ENCODE results near the gene INPP4B.

INPP4B gene

DNA sequence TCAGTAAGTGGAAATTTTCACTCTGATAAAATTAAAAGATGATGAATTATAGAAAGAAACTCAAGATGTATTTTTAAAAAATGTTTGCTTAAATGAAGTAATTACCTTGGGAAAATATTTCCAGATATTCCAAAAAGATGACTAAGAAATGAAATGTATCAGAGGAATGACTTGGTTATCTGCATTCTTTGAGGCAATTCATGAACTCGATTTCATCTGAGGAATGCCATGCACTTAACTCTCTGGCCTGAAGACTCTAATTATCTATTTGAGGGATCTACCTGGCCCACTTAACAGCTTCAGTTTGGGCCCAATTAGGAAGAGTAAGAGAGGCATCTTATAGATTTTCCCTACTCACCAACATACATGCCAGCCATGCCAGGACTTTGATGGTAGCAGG is 182.3 kb downstream of the INPP4B start:
- no CpG with 5 or more reads among the region's 1 CpG for WGBS, 2 donors (ENCODE audit: extremely low coverage in 2 of 2, insufficient read length in 2 of 2, insufficient replicate concordance in 1 of 2)
- H3K27ac ChIP-seq (replicated peaks; ENCODE audit: low read length), result no peak overlapping the region
- H4K8ac ChIP-seq (ENCODE audit: low read depth, low read length), result no peak overlapping the region
- H3K23ac ChIP-seq (ENCODE audit: low read depth, low read length, poor library complexity), result no peak overlapping the region
- H2BK120ac ChIP-seq (ENCODE audit: low read depth, low read length), result no peak overlapping the region
- no peak overlapping the region for H2BK15ac ChIP-seq (ENCODE audit: low read length)
- no peak overlapping the region for H3K9ac ChIP-seq (ENCODE audit: low read depth, low read length, poor library complexity)
- no peaks in the 10 kb centered on the region for H3K27me3 ChIP-seq (ENCODE audit: control insufficient read depth in 3 of 3, insufficient read depth in 3 of 3, low read depth in 1 of 3, low read length in 3 of 3)
- no peak overlapping the region for H3K4me2 ChIP-seq (ENCODE audit: insufficient read depth, low read length, poor library complexity, severe bottlenecking)
- no peak overlapping the region for H4K91ac ChIP-seq (ENCODE audit: low read depth, low read length, poor library complexity)
- no peak overlapping the region for H3K4me3 ChIP-seq (ENCODE audit: low read length in 2 of 2)
- H2BK5ac ChIP-seq (ENCODE audit: low read length), result no peak overlapping the region
- H3K9me3 ChIP-seq (replicated peaks in 1 of 2; ENCODE audit: control insufficient read depth in 2 of 2, insufficient read depth in 1 of 2, low read depth in 1 of 2, low read length in 2 of 2), result no peaks in the 10 kb centered on the region
- H3K36me3 ChIP-seq (replicated peaks in 1 of 2; ENCODE audit: control insufficient read depth in 2 of 2, insufficient read depth in 2 of 2, low read length in 2 of 2), result no peaks in the 10 kb centered on the region
- H3K79me1 ChIP-seq (ENCODE audit: low read depth, low read length), result no peaks in the 10 kb centered on the region
- H2AK5ac ChIP-seq (ENCODE audit: low read depth, low read length), result no peak overlapping the region
- H3K18ac ChIP-seq (ENCODE audit: low read length), result no peak overlapping the region
- no peak overlapping the region for H3K4ac ChIP-seq (ENCODE audit: low read length)
- no peak overlapping the region for H2AFZ ChIP-seq (ENCODE audit: low read length)
- no peak overlapping the region for H2BK12ac ChIP-seq (ENCODE audit: low read length)
- DNase-seq (ENCODE audit: low spot score), result no peak
- no peaks in the 10 kb centered on the region for H3K4me1 ChIP-seq (ENCODE audit: control insufficient read depth in 2 of 2, insufficient read depth in 1 of 2, low read depth in 1 of 2, low read length in 2 of 2)
- H3K14ac ChIP-seq (ENCODE audit: low read length), result no peak overlapping the region

DNA sequence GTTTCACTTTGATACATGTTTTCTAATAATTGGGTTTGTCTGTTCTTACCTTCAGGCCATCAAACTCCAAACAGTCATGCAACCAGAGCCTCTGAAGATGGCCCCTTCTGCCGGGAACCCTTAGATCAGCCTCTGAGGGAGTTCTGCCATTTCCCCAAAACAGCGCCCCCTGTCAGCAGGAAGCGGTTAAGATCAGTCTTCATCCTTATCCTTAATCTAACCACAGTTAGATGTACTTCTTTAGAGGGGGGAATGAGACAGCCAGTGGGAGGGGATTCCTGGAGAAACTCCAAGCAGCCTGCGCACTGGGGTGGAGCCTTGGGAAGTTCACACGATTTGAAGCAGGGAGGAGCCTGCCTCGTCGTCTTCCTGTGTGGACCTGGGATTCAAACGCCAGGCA is 185.4 kb downstream of the INPP4B start:
- no CpG with 5 or more reads among the region's 8 CpGs for WGBS, 2 donors (ENCODE audit: extremely low coverage in 2 of 2, insufficient read length in 2 of 2, insufficient replicate concordance in 1 of 2)
- no peak overlapping the region for H4K91ac ChIP-seq (ENCODE audit: low read depth, low read length, poor library complexity)
- peaks cover 9 to 24% of the 10 kb centered on the region in 2 donors for H3K9me3 ChIP-seq (replicated peaks in 1 of 2; ENCODE audit: control insufficient read depth in 2 of 2, insufficient read depth in 1 of 2, low read depth in 1 of 2, low read length in 2 of 2)
- H3K36me3 ChIP-seq (replicated peaks in 1 of 2; ENCODE audit: control insufficient read depth in 2 of 2, insufficient read depth in 2 of 2, low read length in 2 of 2), result no peaks in the 10 kb centered on the region
- no peak overlapping the region for H2BK5ac ChIP-seq (ENCODE audit: low read length)
- H3K9ac ChIP-seq (ENCODE audit: low read depth, low read length, poor library complexity), result no peak overlapping the region
- no peak overlapping the region for H3K4ac ChIP-seq (ENCODE audit: low read length)
- no peak overlapping the region for H3K18ac ChIP-seq (ENCODE audit: low read length)
- H3K27ac ChIP-seq (replicated peaks; ENCODE audit: low read length), result no peak overlapping the region
- H3K4me2 ChIP-seq (ENCODE audit: insufficient read depth, low read length, poor library complexity, severe bottlenecking), result no peak overlapping the region
- H2BK120ac ChIP-seq (ENCODE audit: low read depth, low read length), result no peak overlapping the region
- no peak overlapping the region for H4K8ac ChIP-seq (ENCODE audit: low read depth, low read length)
- H3K14ac ChIP-seq (ENCODE audit: low read length), result no peak overlapping the region
- H3K23ac ChIP-seq (ENCODE audit: low read depth, low read length, poor library complexity), result no peak overlapping the region
- no peaks in the 10 kb centered on the region for H3K4me1 ChIP-seq (ENCODE audit: control insufficient read depth in 2 of 2, insufficient read depth in 1 of 2, low read depth in 1 of 2, low read length in 2 of 2)
- H3K79me1 ChIP-seq (ENCODE audit: low read depth, low read length), result no peaks in the 10 kb centered on the region
- no peak overlapping the region for H2AFZ ChIP-seq (ENCODE audit: low read length)
- no peak overlapping the region for H2BK15ac ChIP-seq (ENCODE audit: low read length)
- no peak overlapping the region for H3K4me3 ChIP-seq (ENCODE audit: low read length in 2 of 2)
- no peak for DNase-seq (ENCODE audit: low spot score)
- H3K27me3 ChIP-seq (ENCODE audit: control insufficient read depth in 3 of 3, insufficient read depth in 3 of 3, low read depth in 1 of 3, low read length in 3 of 3), result no peaks in the 10 kb centered on the region
- no peak overlapping the region for H2AK5ac ChIP-seq (ENCODE audit: low read depth, low read length)
- no peak overlapping the region for H2BK12ac ChIP-seq (ENCODE audit: low read length)

DNA sequence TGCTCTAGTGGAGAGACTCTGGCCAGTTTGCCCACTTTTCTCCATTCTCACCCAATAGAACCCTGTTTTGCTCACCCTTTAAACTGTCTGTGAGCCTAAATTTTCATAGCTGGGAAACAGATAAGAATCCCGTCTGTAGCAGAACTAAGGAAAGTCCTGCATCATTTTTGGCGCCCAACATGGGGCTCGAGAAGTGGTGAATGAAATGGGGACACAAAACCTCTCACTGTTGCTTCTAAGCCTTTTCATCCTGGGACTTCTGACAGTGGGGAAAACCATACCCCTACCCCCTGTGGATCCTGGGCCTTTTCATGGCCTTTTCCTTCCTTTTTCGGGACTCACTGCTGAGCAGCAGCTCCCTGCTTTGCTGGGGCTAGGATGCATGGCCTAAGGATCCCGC is 189.9 kb downstream of the INPP4B start:
- DNase-seq (ENCODE audit: low spot score), result peak; percentile 24
- no peaks in the 10 kb centered on the region for H3K79me1 ChIP-seq (ENCODE audit: low read depth, low read length)

DNA sequence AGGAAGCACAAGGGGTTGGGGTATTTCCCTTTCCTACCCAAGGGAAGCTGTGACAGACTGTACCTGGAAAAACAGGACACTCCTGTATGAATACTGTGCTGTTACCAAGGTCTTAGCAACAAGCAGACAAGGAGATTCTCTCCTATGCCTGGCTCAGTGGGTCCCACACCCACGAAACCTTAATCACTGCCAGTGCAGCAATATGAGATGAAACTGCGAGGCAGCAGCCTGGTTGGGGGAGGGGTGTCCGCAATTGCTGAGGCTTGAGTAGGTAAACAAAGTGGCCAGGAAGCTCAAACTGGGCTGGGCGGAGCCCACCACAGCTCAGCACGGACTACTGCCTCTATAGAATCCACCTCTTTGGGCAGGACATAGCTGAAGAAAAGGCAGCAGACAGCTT is 197.7 kb downstream of the INPP4B start:
- no peak overlapping the region for H2BK15ac ChIP-seq (ENCODE audit: low read length)
- no peak overlapping the region for H3K4me2 ChIP-seq (ENCODE audit: insufficient read depth, low read length, poor library complexity, severe bottlenecking)
- H3K79me1 ChIP-seq (ENCODE audit: low read depth, low read length), result no peaks in the 10 kb centered on the region
- no peak for DNase-seq (ENCODE audit: low spot score)
- no peak overlapping the region for H2BK12ac ChIP-seq (ENCODE audit: low read length)
- peak overlapping the region; percentile 21 for H3K9ac ChIP-seq (ENCODE audit: low read depth, low read length, poor library complexity)
- H3K23ac ChIP-seq (ENCODE audit: low read depth, low read length, poor library complexity), result no peak overlapping the region
- H3K9me3 ChIP-seq (replicated peaks in 1 of 2; ENCODE audit: control insufficient read depth in 2 of 2, insufficient read depth in 1 of 2, low read depth in 1 of 2, low read length in 2 of 2), result peaks cover 0 to 6% of the 10 kb centered on the region in 2 donors
- no CpG with 5 or more reads among the region's 5 CpGs for WGBS, 2 donors (ENCODE audit: extremely low coverage in 2 of 2, insufficient read length in 2 of 2, insufficient replicate concordance in 1 of 2)
- no peak overlapping the region for H2AK5ac ChIP-seq (ENCODE audit: low read depth, low read length)
- H4K91ac ChIP-seq (ENCODE audit: low read depth, low read length, poor library complexity), result no peak overlapping the region
- peaks cover 1 to 2% of the 10 kb centered on the region in 2 donors for H3K4me1 ChIP-seq (ENCODE audit: control insufficient read depth in 2 of 2, insufficient read depth in 1 of 2, low read depth in 1 of 2, low read length in 2 of 2)
- H3K27ac ChIP-seq (replicated peaks; ENCODE audit: low read length), result no peak overlapping the region
- no peaks in the 10 kb centered on the region for H3K36me3 ChIP-seq (replicated peaks in 1 of 2; ENCODE audit: control insufficient read depth in 2 of 2, insufficient read depth in 2 of 2, low read length in 2 of 2)
- H4K8ac ChIP-seq (ENCODE audit: low read depth, low read length), result no peak overlapping the region
- peak overlapping the region; percentile 70 for H2AFZ ChIP-seq (ENCODE audit: low read length)
- no peak overlapping the region for H2BK120ac ChIP-seq (ENCODE audit: low read depth, low read length)
- no peak overlapping the region for H2BK5ac ChIP-seq (ENCODE audit: low read length)
- no peak overlapping the region for H3K4ac ChIP-seq (ENCODE audit: low read length)
- peak overlapping the region; percentile 38 for H3K18ac ChIP-seq (ENCODE audit: low read length)
- H3K14ac ChIP-seq (ENCODE audit: low read length), result no peak overlapping the region
- H3K4me3 ChIP-seq (ENCODE audit: low read length in 2 of 2), result no peak overlapping the region
- no peaks in the 10 kb centered on the region for H3K27me3 ChIP-seq (ENCODE audit: control insufficient read depth in 3 of 3, insufficient read depth in 3 of 3, low read depth in 1 of 3, low read length in 3 of 3)

More for the DNA sequence above, 189.9 kb downstream of the INPP4B start:
- Histone ChIP-seq H2AK5ac (ENCODE audit: low read depth, low read length) (no peak overlapping the region), H2BK15ac (ENCODE audit: low read length) (no peak overlapping the region), H2AFZ (ENCODE audit: low read length) (no peak overlapping the region), H3K27ac (replicated peaks; ENCODE audit: low read length) (no peak overlapping the region), H4K8ac (ENCODE audit: low read depth, low read length) (no peak overlapping the region), H3K4me2 (ENCODE audit: insufficient read depth, low read length, poor library complexity, severe bottlenecking) (no peak overlapping the region), H2BK5ac (ENCODE audit: low read length) (no peak overlapping the region), H3K27me3 (ENCODE audit: control insufficient read depth in 3 of 3, insufficient read depth in 3 of 3, low read depth in 1 of 3, low read length in 3 of 3) (no peaks in the 10 kb centered on the region), H2BK12ac (ENCODE audit: low read length) (no peak overlapping the region), H3K23ac (ENCODE audit: low read depth, low read length, poor library complexity) (no peak overlapping the region), H3K4ac (ENCODE audit: low read length) (no peak overlapping the region), H2BK120ac (ENCODE audit: low read depth, low read length) (no peak overlapping the region), H3K4me1 (ENCODE audit: control insufficient read depth in 2 of 2, insufficient read depth in 1 of 2, low read depth in 1 of 2, low read length in 2 of 2) (no peaks in the 10 kb centered on the region), H4K91ac (ENCODE audit: low read depth, low read length, poor library complexity) (no peak overlapping the region), H3K9me3 (replicated peaks in 1 of 2; ENCODE audit: control insufficient read depth in 2 of 2, insufficient read depth in 1 of 2, low read depth in 1 of 2, low read length in 2 of 2) (peaks cover 9 to 35% of the 10 kb centered on the region in 2 donors), H3K9ac (ENCODE audit: low read depth, low read length, poor library complexity) (no peak overlapping the region), H3K18ac (ENCODE audit: low read length) (no peak overlapping the region), H3K4me3 (ENCODE audit: low read length in 2 of 2) (peak overlapping the region in 1 of 2 donors; percentile 43), H3K36me3 (replicated peaks in 1 of 2; ENCODE audit: control insufficient read depth in 2 of 2, insufficient read depth in 2 of 2, low read length in 2 of 2) (no peaks in the 10 kb centered on the region), H3K14ac (ENCODE audit: low read length) (no peak overlapping the region)
- WGBS, 2 donors (ENCODE audit: extremely low coverage in 2 of 2, insufficient read length in 2 of 2, insufficient replicate concordance in 1 of 2), result no CpG with 5 or more reads among the region's 5 CpGs
